HepG2 (cell line): ENCODE results near the gene NRAS. TPM values are rescaled to one million over a fixed set of nuclear protein-coding genes. Genes with fewer than 3 reads are reported as not detected.

Experiments
- DR1 ChIP-seq: sonication (generic); formaldehyde crosslinking; IDR thresholded peaks from 2 replicates; pipeline ENCODE4 v1.8.0; 2021; ENCODE audit warnings: mild to moderate bottlenecking, missing genetic modification reagents, inconsistent platforms
- HOXA3 ChIP-seq: sonication (generic); formaldehyde crosslinking; IDR thresholded peaks from 2 replicates; pipeline ENCODE4 v1.5.0; 2020; ENCODE audit warnings: missing genetic modification reagents
- KDM4B ChIP-seq: sonication (generic); formaldehyde crosslinking; IDR thresholded peaks from 2 replicates; pipeline ENCODE4 v1.4.0; 2020; ENCODE audit warnings: missing genetic modification reagents
- MIXL1 ChIP-seq: IDR thresholded peaks from 2 replicates; pipeline ENCODE4 v1.6.1; 2016
- NFIC ChIP-seq: IDR thresholded peaks from 2 replicates; pipeline ENCODE4 v1.6.1; 2012; ENCODE audit warnings: mild to moderate bottlenecking, low read length, inconsistent platforms
- RBM22 ChIP-seq: fragments of 200-400 bp; formaldehyde crosslinking; optimal IDR thresholded peaks from 2 replicates; pipeline ENCODE3; 2017; ENCODE audit warnings: mild to moderate bottlenecking, low read length, moderate library complexity
- TEAD3 ChIP-seq: optimal IDR thresholded peaks from 2 replicates; pipeline ENCODE3; 2016; ENCODE audit warnings: borderline replicate concordance
- ZNF737 ChIP-seq: sonication (generic); formaldehyde crosslinking; IDR thresholded peaks from 2 replicates; pipeline ENCODE4 v1.5.0; 2020; ENCODE audit warnings: missing genetic modification reagents, mild to moderate bottlenecking, borderline replicate concordance
- polyA plus RNA-seq, 8 experiments: library from polyadenylated mRNA; depleted of rRNA in 3 of 8; stranded (reverse) in 7 of 8; unstranded in 1 of 8; fragments of >200 nt; fragmentation: Illumina TruSeq in 4 of 8; extraction: Trizol in 4 of 8; gene quantifications; 2 replicates each; pipeline versions ENCODE4 v1.2.1 to v1.2.3, GENCODE V29; 2011 to 2016; ENCODE audit warnings: low read depth in 4 of 8, missing spikeins in 1 of 8, mixed read lengths in 1 of 8; ENCODE audit not compliant: insufficient read depth in 1 of 8
- total RNA-seq, 5 experiments: library from RNA; depleted of rRNA; stranded (reverse); fragments of >200 nt; fragmentation: Illumina TruSeq; extraction: Trizol; gene quantifications; 2 replicates each; pipeline ENCODE4 v1.2.3, GENCODE V29; 2016; ENCODE audit warnings: low read depth in 1 of 5
- TF ChIP-seq, protein P1 (sequence below): IDR thresholded peaks from 2 replicates; pipeline ENCODE4 v1.6.1; 2016
- TF ChIP-seq, protein P2 (sequence below): sonication (generic); formaldehyde crosslinking; IDR thresholded peaks from 2 replicates; pipeline ENCODE4 v1.5.0; 2020; ENCODE audit warnings: mild to moderate bottlenecking, missing genetic modification reagents
- TF ChIP-seq, protein P3 (sequence below): sonication (generic); formaldehyde crosslinking; IDR thresholded peaks from 2 replicates; pipeline ENCODE4 v1.5.1; 2020; ENCODE audit warnings: mild to moderate bottlenecking, moderate library complexity, missing genetic modification reagents
- TF ChIP-seq, protein P4 (sequence below): sonication (generic); formaldehyde crosslinking; IDR thresholded peaks from 2 replicates; pipeline ENCODE4 v1.8.1; 2023; ENCODE audit warnings: missing genetic modification reagents, inconsistent platforms, borderline replicate concordance
- TF ChIP-seq, protein P5 (sequence below): sonication (generic); formaldehyde crosslinking; IDR thresholded peaks from 2 replicates; pipeline ENCODE4 v1.5.1; 2020; ENCODE audit warnings: mild to moderate bottlenecking, missing genetic modification reagents, moderate library complexity
- TF ChIP-seq, protein P6 (sequence below): sonication (generic); formaldehyde crosslinking; IDR thresholded peaks from 2 replicates; pipeline ENCODE4 v1.8.0; 2022; ENCODE audit warnings: missing genetic modification reagents, mild to moderate bottlenecking, borderline replicate concordance

The NRAS gene
- total and polyA plus RNA-seq, 2 of the 13 experiments (the other 11 are each of a cell fraction or from before 2014, with no cell fraction given): 38.6 to 58.8 TPM

DNA sequence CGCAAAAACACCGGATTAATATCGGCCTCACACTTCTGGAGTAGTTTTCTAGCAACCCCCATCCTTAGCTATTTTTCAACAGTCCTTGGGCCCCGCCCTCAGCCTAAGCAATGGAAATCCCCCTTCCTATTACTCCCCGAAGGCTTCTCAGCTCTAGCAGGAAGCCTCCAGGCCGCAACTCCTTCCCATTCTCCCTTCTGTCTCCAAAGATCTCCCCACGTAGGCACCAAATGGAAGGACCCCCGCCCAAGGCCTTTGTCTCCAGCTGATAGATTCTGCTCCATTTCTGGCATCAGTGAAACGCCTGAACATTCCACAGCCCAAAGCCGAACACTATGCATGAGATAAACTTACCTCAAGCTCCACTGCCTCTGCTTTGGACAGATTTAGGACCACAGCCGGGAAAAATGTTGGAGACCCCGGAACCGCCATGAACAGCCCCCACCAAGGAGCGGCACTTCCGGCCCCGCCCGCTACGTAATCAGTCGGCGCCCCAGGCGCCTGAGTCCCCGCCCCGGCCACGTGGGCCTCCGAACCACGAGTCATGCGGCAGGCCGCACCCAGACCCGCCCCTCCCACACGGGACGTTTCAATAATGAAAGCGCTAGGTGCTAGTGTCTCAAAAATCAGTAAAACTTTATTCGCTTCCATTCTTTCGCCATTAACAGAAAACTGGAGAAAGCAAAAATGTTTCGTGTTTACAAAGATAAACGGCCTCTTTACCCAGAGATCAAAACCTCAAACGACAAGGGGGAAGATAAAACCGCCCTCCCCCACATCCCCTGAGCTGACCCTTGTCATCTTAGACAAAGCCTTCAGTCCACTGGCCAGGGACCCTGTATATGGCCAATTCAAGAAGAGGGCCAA, at the start of gene NRAS (continued):
- TF ChIP-seq, protein P1, sequence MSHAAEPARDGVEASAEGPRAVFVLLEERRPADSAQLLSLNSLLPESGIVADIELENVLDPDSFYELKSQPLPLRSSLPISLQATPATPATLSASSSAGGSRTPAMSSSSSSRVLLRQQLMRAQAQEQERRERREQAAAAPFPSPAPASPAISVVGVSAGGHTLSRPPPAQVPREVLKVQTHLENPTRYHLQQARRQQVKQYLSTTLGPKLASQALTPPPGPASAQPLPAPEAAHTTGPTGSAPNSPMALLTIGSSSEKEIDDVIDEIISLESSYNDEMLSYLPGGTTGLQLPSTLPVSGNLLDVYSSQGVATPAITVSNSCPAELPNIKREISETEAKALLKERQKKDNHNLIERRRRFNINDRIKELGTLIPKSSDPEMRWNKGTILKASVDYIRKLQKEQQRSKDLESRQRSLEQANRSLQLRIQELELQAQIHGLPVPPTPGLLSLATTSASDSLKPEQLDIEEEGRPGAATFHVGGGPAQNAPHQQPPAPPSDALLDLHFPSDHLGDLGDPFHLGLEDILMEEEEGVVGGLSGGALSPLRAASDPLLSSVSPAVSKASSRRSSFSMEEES: peak; percentile 90
- 0 out of 2 replicates have a peak, but pooled peaks have one; percentile 52 for TF ChIP-seq KDM4B (CRISPR knock-in tag)
- TF ChIP-seq, protein P2, sequence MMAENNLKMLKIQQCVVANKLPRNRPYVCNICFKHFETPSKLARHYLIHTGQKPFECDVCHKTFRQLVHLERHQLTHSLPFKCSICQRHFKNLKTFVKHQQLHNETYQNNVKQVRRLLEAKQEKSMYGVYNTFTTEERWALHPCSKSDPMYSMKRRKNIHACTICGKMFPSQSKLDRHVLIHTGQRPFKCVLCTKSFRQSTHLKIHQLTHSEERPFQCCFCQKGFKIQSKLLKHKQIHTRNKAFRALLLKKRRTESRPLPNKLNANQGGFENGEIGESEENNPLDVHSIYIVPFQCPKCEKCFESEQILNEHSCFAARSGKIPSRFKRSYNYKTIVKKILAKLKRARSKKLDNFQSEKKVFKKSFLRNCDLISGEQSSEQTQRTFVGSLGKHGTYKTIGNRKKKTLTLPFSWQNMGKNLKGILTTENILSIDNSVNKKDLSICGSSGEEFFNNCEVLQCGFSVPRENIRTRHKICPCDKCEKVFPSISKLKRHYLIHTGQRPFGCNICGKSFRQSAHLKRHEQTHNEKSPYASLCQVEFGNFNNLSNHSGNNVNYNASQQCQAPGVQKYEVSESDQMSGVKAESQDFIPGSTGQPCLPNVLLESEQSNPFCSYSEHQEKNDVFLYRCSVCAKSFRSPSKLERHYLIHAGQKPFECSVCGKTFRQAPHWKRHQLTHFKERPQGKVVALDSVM: no peak
- TF ChIP-seq, protein P3, sequence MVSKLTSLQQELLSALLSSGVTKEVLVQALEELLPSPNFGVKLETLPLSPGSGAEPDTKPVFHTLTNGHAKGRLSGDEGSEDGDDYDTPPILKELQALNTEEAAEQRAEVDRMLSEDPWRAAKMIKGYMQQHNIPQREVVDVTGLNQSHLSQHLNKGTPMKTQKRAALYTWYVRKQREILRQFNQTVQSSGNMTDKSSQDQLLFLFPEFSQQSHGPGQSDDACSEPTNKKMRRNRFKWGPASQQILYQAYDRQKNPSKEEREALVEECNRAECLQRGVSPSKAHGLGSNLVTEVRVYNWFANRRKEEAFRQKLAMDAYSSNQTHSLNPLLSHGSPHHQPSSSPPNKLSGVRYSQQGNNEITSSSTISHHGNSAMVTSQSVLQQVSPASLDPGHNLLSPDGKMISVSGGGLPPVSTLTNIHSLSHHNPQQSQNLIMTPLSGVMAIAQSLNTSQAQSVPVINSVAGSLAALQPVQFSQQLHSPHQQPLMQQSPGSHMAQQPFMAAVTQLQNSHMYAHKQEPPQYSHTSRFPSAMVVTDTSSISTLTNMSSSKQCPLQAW: peak; percentile 76
- TF ChIP-seq, protein P4, sequence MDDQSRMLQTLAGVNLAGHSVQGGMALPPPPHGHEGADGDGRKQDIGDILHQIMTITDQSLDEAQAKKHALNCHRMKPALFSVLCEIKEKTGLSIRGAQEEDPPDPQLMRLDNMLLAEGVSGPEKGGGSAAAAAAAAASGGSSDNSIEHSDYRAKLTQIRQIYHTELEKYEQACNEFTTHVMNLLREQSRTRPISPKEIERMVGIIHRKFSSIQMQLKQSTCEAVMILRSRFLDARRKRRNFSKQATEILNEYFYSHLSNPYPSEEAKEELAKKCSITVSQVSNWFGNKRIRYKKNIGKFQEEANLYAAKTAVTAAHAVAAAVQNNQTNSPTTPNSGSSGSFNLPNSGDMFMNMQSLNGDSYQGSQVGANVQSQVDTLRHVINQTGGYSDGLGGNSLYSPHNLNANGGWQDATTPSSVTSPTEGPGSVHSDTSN: peak; percentile 52; the same call in 1 of the 2 replicates
- TF ChIP-seq NFIC: peak; percentile 53; the same call in 1 of the 2 replicates
- TF ChIP-seq, protein P5, sequence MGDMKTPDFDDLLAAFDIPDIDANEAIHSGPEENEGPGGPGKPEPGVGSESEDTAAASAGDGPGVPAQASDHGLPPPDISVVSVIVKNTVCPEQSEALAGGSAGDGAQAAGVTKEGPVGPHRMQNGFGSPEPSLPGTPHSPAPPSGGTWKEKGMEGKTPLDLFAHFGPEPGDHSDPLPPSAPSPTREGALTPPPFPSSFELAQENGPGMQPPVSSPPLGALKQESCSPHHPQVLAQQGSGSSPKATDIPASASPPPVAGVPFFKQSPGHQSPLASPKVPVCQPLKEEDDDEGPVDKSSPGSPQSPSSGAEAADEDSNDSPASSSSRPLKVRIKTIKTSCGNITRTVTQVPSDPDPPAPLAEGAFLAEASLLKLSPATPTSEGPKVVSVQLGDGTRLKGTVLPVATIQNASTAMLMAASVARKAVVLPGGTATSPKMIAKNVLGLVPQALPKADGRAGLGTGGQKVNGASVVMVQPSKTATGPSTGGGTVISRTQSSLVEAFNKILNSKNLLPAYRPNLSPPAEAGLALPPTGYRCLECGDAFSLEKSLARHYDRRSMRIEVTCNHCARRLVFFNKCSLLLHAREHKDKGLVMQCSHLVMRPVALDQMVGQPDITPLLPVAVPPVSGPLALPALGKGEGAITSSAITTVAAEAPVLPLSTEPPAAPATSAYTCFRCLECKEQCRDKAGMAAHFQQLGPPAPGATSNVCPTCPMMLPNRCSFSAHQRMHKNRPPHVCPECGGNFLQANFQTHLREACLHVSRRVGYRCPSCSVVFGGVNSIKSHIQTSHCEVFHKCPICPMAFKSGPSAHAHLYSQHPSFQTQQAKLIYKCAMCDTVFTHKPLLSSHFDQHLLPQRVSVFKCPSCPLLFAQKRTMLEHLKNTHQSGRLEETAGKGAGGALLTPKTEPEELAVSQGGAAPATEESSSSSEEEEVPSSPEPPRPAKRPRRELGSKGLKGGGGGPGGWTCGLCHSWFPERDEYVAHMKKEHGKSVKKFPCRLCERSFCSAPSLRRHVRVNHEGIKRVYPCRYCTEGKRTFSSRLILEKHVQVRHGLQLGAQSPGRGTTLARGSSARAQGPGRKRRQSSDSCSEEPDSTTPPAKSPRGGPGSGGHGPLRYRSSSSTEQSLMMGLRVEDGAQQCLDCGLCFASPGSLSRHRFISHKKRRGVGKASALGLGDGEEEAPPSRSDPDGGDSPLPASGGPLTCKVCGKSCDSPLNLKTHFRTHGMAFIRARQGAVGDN (CRISPR knock-in tag): peak; percentile 86
- no peak for TF ChIP-seq ZNF737 (CRISPR knock-in tag)
- TF ChIP-seq, protein P6, sequence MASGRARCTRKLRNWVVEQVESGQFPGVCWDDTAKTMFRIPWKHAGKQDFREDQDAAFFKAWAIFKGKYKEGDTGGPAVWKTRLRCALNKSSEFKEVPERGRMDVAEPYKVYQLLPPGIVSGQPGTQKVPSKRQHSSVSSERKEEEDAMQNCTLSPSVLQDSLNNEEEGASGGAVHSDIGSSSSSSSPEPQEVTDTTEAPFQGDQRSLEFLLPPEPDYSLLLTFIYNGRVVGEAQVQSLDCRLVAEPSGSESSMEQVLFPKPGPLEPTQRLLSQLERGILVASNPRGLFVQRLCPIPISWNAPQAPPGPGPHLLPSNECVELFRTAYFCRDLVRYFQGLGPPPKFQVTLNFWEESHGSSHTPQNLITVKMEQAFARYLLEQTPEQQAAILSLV (CRISPR knock-in tag): 0 out of 2 replicates have a peak, but pooled peaks have one; percentile 55
- no peak for TF ChIP-seq DR1 (CRISPR knock-in tag)
- peak; percentile 99 for TF ChIP-seq RBM22
- peak; percentile 90 for TF ChIP-seq HOXA3 (CRISPR knock-in tag)
- no peak for TF ChIP-seq TEAD3 (CRISPR knock-in tag)
- peak; percentile 81 for TF ChIP-seq MIXL1 (CRISPR knock-in tag)
